RPMI7951 (cell line): ENCODE data around the gene ADTRP. TPM values are rescaled to one million over a fixed set of nuclear protein-coding genes. Genes with fewer than 3 reads are reported as not detected.

ENCODE experiments used
- DNase-seq: peaks from one replicate; pipeline ENCODE4 v3.0.0-alpha.2; 2012; ENCODE audit warnings: low read depth
- total RNA-seq: library from RNA; depleted of rRNA; stranded (reverse); fragments of >200 nt; shearing (Covaris generic); gene quantifications from 2 replicates; pipeline ENCODE4 v1.2.3, GENCODE V29; 2014; rRNA removed

ADTRP gene
- 0.48 and 0.98 TPM in 2 replicates for total RNA-seq

GRCh38 chr6:11778648-11779328 lies at the start of gene ADTRP:
TSS of gene ADTRP (minus strand) at chr6:11778803. CDS start at chr6:11778759, 44 bp downstream.
- no peak for DNase-seq

GRCh38 chr6:11826779-11827178 lies 48.2 kb upstream of the ADTRP start:
- DNase-seq, result no peak

GRCh38 chr6:11824986-11825385 lies 46.4 kb upstream of the ADTRP start:
- DNase-seq, result peak; percentile 41

GRCh38 chr6:11822346-11822745 lies 43.7 kb upstream of the ADTRP start:
- peak; percentile 29 for DNase-seq

- no peak for DNase-seq
Measured at GRCh38 chr6:11821781-11822180, 43.2 kb upstream of the ADTRP start.

DNA sequence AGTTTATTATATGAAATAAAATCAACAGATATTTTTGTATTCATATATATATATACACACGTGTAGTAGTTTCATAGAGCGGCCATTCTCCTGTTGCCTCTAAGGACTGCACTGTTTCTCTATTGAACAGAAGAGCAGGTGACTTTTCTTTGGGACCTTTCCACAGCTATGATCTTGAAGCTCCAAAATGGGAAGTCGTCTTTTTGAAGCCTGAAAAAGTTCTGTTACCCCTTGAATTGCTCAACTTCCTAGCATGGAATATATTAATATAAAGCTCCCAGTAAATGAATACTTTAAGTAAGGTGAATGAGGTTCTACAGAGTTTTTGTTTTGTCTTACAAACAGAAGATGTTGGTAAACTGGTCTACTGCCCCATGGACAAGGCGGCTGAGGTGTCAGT lies 42.2 kb upstream of the ADTRP start:
- no peak for DNase-seq

DNA sequence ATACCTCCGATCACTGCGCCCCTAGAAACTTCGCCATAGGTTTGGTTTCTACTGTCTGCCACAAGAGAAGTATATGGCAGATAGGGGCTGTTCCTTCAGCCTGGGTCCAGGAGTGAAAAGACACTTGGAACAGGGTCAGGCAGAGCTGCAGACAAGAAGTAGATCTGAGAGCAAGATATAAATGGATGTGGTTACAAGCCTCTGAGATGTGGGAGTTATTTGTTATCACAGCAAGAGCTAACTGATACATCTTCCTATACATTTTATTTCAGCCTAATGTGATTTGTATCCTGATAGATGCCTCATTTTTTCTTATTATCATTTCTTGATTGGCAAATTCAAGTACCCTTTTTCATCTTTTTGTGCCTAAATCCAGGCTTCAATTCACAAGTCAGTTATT lies 40.9 kb upstream of the ADTRP start:
- DNase-seq, result no peak

DNA sequence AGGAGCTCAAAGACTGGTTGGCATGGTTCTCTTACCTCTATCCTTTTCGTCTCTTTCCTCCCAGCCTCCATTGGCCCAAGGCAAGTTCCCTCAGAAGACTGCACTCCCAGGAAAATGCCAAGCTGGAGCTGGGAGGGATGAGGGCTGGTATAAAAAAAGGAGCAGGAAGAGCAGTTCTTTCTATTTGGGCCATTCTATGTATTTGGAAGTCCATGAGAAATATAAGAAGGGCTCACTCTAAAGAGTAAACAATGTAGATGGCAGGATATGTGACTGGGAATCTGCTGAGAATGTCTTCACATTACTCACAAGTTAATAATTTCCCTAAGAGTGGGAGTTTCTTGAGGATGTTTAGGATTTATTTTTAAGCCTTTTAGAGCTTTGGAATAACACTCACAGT lies 36.6 kb upstream of the ADTRP start:
- no peak for DNase-seq

GRCh38 chr6:11814819-11815218 lies 36.2 kb upstream of the ADTRP start:
- no peak for DNase-seq

DNA sequence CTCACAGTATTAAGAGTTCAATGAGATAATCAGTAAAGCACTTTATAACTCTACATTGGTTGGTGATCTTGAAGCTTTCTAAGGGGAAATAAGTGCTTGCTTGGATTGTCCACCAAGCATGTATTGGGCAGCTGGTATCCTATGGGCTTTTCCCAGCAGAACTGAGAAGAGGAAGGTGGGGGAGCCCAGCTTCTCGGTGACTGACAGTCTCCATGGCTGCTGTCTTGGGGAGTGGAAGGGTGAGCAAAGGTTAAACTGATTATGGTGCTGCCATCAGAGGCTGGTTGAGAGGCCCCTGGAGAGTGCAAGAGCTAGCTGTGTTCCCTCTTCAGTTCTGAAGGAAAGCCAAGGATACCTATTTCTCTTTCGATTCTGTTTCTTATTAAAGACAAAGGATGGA lies 35.5 kb upstream of the ADTRP start:
- DNase-seq, result no peak

DNA sequence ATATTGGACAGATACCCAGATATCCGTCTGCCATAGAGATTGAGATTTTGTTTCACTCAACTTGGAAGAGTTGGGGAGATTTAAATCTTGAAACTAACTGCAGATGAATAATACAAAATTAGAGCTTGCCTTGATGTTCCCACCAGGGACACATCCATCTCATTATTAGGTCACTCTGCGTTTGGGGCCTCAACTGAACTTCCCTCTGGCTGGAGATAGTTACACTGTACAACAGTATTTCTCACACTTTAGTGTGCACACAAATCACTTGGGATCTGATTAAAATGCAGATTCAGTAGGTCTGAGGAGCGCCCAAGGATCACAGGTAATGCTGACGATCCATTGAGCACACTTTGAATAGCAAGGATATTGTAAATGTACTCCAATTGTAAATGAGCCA lies 35.0 kb upstream of the ADTRP start:
- DNase-seq, result no peak

GRCh38 chr6:11812951-11813350 lies 34.3 kb upstream of the ADTRP start:
- no peak for DNase-seq

DNA sequence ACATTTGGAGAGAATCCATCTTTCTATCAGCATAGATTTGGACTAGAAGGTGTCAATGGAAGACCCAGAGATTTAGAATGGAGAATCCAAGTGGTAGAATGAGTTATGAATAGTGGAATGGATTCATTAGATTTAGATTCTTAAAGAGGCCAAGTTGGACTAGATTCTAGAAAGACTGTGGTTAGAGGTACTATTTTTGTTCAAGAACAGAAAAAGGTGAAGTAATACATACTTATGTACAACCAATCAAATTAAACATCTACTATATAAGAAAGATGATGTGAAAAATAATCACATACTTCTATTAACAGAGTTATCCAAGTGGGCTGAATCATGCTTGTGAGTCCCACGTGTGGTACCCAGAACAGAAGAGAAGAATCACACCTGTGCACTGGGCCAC lies 33.8 kb upstream of the ADTRP start:
- no peak for DNase-seq

- no peak for DNase-seq
Measured at GRCh38 chr6:11811644-11812264, 33.2 kb upstream of the ADTRP start.

GRCh38 chr6:11810854-11811643 lies 32.4 kb upstream of the ADTRP start:
- DNase-seq, result peak; percentile 22

- DNase-seq, result peak; percentile 87
Measured at GRCh38 chr6:11810039-11810541, 31.5 kb upstream of the ADTRP start.

GRCh38 chr6:11808054-11808453 lies 29.5 kb upstream of the ADTRP start:
- DNase-seq, result no peak

- no peak for DNase-seq
Measured at GRCh38 chr6:11806561-11807317, 28.1 kb upstream of the ADTRP start.

- no peak for DNase-seq
Measured at GRCh38 chr6:11805259-11806053, 26.9 kb upstream of the ADTRP start.

DNA sequence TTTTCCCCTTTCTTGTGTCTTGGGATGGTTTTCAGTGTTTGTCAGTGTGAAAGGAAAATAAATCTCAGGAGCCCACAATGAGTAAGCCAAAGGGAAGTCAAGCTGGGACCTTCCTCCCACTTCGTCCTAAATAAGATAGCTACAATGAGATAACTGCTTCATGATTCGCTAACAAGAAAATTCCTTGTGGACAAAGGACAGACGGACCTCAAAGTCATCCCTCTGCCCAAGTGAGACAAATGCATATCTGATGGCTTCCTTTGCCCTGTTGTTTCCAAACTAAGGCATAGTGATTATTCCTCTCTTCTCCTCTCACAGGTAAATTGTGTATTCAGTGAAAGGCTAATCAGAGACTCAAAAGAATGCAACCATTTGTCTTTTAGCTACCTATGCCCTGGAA lies 26.1 kb upstream of the ADTRP start:
- DNase-seq, result peak; percentile 62

DNA sequence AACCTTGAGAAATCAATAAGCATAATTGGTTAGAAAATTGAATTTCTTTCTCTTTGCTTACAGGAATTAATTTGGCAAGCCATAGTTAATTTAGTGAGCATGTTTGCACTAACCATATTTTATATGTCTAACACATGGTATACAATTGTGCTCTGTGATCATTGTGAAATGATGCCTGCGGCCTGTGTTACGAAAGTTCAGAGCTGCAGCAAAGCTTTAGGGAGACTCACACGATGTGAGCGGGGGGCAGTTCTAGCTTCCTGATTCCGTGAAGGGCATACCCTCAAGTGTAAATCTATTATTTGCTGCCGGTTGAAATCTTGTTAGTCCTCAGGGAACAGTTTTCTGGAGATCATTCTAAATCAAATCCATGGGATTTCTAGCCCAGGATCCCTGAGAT lies 25.5 kb upstream of the ADTRP start:
- peak; percentile 9 for DNase-seq
